RWPE2 (cell line): ENCODE measurements around the gene MAG.
"Not testable (repeated sequence)": the region's sequence is repeated elsewhere in the genome, so short reads cannot be mapped to it uniquely, and the experiment has no call there.

Source experiments
- ATAC-seq: fragments of 200-7000 bp; cut with Tn5 transposase; 3 replicates; pipeline ENCODE4 v1.9.1; 2021; ENCODE audit warnings: low read depth
- DNase-seq: peaks from one replicate; pipeline ENCODE4 v3.0.0-alpha.2; 2020; ENCODE audit warnings: low spot score
- H3K27ac ChIP-seq: fragments of 450-650 bp; 2 replicates; pipeline ENCODE4 v1.5.1; 2017; ENCODE audit warnings: mild to moderate bottlenecking; ENCODE audit not compliant: poor library complexity, severe bottlenecking
- H3K27me3 ChIP-seq: fragments of 250-450 bp; sonication (Bioruptor Pico); 2 replicates; pipeline ENCODE4 v1.5.1; 2021; ENCODE audit warnings: mild to moderate bottlenecking, moderate library complexity; ENCODE audit not compliant: insufficient read depth, poor library complexity, severe bottlenecking
- H3K36me3 ChIP-seq: fragments of 250-450 bp; sonication (Bioruptor Pico); 2 replicates; pipeline ENCODE4 v1.5.1; 2020; ENCODE audit warnings: low read depth, mild to moderate bottlenecking, moderate library complexity
- H3K4me1 ChIP-seq: fragments of 250-450 bp; sonication (Bioruptor Pico); 2 replicates; pipeline ENCODE4 v1.5.1; 2021; ENCODE audit warnings: mild to moderate bottlenecking, moderate library complexity; ENCODE audit not compliant: insufficient read depth, poor library complexity, severe bottlenecking
- H3K4me3 ChIP-seq: fragments of 250-450 bp; sonication (Bioruptor Pico); 2 replicates; pipeline ENCODE4 v1.5.1; 2021; ENCODE audit warnings: mild to moderate bottlenecking, moderate library complexity; ENCODE audit not compliant: severe bottlenecking
- H3K9me3 ChIP-seq: fragments of 250-450 bp; sonication (Bioruptor Pico); 2 replicates; pipeline ENCODE4 v1.5.1; 2021; ENCODE audit warnings: mild to moderate bottlenecking, moderate library complexity; ENCODE audit not compliant: severe bottlenecking
- CTCF ChIP-seq: fragments of 450-650 bp; IDR thresholded peaks from one replicate; pipeline ENCODE4 v1.5.1; 2017; ENCODE audit warnings: mild to moderate bottlenecking, moderate library complexity; ENCODE audit not compliant: poor library complexity, severe bottlenecking

MAG gene

DNA sequence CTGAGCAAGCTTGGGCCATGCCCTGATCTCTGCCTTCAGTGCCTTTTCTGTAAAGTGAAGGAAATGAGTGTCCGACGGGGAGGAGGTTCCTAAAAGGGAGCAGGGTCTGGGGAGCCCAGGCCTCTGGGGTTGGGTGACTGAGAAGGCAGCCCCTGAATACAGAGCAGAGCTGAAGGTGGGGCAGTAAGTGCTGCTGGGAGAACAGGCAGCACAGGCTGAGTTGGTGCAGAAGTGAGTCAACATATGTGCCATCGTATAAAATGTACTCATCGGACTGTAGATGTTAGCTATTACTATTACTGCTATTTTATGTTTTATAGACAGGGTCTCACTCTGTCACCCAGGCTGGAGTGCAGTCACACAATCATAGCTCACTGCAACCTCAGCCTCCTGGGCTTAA is 10.7 kb upstream of the MAG start:
- Histone ChIP-seq H3K9me3 (no peaks in the 10 kb centered on the region), H3K27ac (no peak overlapping the region), H3K27me3 (peaks cover 17% of the 10 kb centered on the region), H3K4me3 (no peak overlapping the region), H3K36me3 (0 out of 2 replicates have a peak, but pooled peaks cover 2% of the 10 kb centered on the region), H3K4me1 (no peaks in the 10 kb centered on the region)
- DNase-seq (no peak), ATAC-seq (peak; percentile 40; the same call in 2 of the 3 replicates)
- TF ChIP-seq CTCF = no peak

- Histone ChIP-seq H3K9me3 (no peaks in the 10 kb centered on the region), H3K4me1 (no peaks in the 10 kb centered on the region), H3K27ac (no peak overlapping the region), H3K27me3 (peaks cover 17% of the 10 kb centered on the region), H3K4me3 (no peak overlapping the region), H3K36me3 (no peaks in the 10 kb centered on the region)
- no peak for DNase-seq
- no peak for ATAC-seq
- no peak for TF ChIP-seq CTCF
Measured at GRCh38 chr19:35284153-35285094, 7.5 kb upstream of the MAG start.

DNA sequence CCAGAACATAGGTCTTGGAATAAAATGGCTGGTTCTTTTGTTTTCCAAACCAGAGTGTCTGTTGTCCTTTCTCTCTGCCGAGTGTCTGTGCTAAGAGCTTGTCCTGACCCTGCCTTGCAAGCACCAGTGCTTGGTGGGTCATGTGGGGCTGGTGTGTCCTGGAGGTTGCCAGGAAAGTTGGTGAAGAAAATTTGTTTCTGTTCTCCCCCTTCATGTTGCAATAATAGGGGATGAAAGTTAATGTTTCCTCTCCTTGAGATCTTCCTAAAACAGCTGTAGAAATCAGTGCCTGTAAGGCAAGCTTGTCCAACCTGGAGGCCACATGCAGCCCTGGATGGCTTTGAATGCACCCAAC is 6.9 kb upstream of the MAG start:
- H3K4me3 ChIP-seq = no peak overlapping the region
- TF ChIP-seq CTCF = no peak
- no peak for DNase-seq
- no peaks in the 10 kb centered on the region for H3K36me3 ChIP-seq
- no peaks in the 10 kb centered on the region for H3K4me1 ChIP-seq
- no peaks in the 10 kb centered on the region for H3K9me3 ChIP-seq
- H3K27ac ChIP-seq = no peak overlapping the region
- peaks cover 17% of the 10 kb centered on the region for H3K27me3 ChIP-seq
- ATAC-seq = no peak

DNA sequence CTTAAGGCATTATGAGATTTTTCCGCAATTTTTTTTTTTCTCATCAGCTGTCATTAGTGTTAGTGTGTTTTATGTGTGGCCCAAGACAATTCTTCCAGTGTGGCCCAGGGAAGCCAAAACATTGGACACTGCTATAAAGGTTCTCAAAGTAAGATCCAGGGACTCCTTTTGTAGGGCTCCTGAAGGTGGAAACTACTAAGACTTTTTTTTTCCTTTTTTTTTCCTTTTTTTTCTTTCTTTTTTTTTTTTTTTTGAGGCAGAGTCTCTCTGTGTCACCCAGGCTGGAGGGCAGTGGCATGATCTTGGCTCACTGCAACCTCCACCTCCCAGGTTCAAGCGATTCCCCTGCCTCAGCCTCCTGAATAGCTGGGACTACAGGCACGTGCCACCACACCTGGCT is 6.5 kb upstream of the MAG start:
- not testable (repeated sequence) for DNase-seq, H3K27ac ChIP-seq, H3K4me1 ChIP-seq, H3K4me3 ChIP-seq, H3K36me3 ChIP-seq, ATAC-seq, H3K9me3 ChIP-seq
- peaks cover 17% of the 10 kb centered on the region for H3K27me3 ChIP-seq

GRCh38 chr19:35286101-35286500 is 5.9 kb upstream of the MAG start:
- not testable (repeated sequence) for H3K4me1 ChIP-seq, H3K27ac ChIP-seq, H3K4me3 ChIP-seq, H3K9me3 ChIP-seq, H3K36me3 ChIP-seq, ATAC-seq, DNase-seq
- H3K27me3 ChIP-seq = peaks cover 19% of the 10 kb centered on the region

- no peak overlapping the region for H3K27ac ChIP-seq
- no peaks in the 10 kb centered on the region for H3K4me1 ChIP-seq
- no peak for DNase-seq
- H3K36me3 ChIP-seq = no peaks in the 10 kb centered on the region
- H3K27me3 ChIP-seq = peaks cover 25% of the 10 kb centered on the region
- H3K9me3 ChIP-seq = no peaks in the 10 kb centered on the region
- no peak overlapping the region for H3K4me3 ChIP-seq
- no peak for ATAC-seq
- no peak for TF ChIP-seq CTCF
Measured at GRCh38 chr19:35287713-35288112, 4.2 kb upstream of the MAG start.
